WTC11 (cell line): ENCODE data around the gene ABCA6. TPM values are rescaled to one million over a fixed set of nuclear protein-coding genes. Genes with fewer than 3 reads are reported as not detected.

Experiments
- ATAC-seq: fragments of 200-7000 bp; cut with Tn5 transposase; 2 replicates; pipeline ENCODE4 v1.10.0; 2021; ENCODE audit warnings: mild to moderate bottlenecking, moderate library complexity
- CTCF ChIA-PET: fragments of 300-600 bp; sonication (Branson Sonifier 250); formaldehyde crosslinking; loops from one replicate; lab custom pipeline; 2021; ENCODE audit warnings: antibody characterized with exemption; lab: Charles Lee
- POLR2A ChIA-PET: fragments of 350-600 bp; sonication (Branson Sonifier 250); formaldehyde crosslinking; loops from one replicate; lab custom pipeline; 2021; ENCODE audit warnings: antibody characterized with exemption; lab: Charles Lee
- DNase-seq: peaks from one replicate; pipeline ENCODE4 v3.0.0; 2021; ENCODE audit warnings: low spot score
- H3K27ac Mint-ChIP-seq: 2 replicates; pipeline ENCODE4 v1.8.0; 2021; ENCODE audit warnings: mixed read lengths
- H3K27me3 Mint-ChIP-seq: 2 replicates; pipeline ENCODE4 v1.8.0; 2021; ENCODE audit warnings: low read depth, mild to moderate bottlenecking, moderate library complexity, mixed read lengths
- H3K36me3 Mint-ChIP-seq: 2 replicates; pipeline ENCODE4 v1.8.0; 2021; ENCODE audit warnings: mixed read lengths
- H3K4me1 Mint-ChIP-seq: 2 replicates; pipeline ENCODE4 v1.8.0; 2022; ENCODE audit warnings: mixed read lengths
- H3K4me3 Mint-ChIP-seq: 2 replicates; pipeline ENCODE4 v1.8.0; 2021; ENCODE audit warnings: mild to moderate bottlenecking, moderate library complexity, mixed read lengths
- H3K9me3 Mint-ChIP-seq: 2 replicates; pipeline ENCODE4 v1.8.0; 2021; ENCODE audit warnings: mixed read lengths
- EMX1 ChIP-seq: fragments of 250-450 bp; sonication (Bioruptor Pico); IDR thresholded peaks from 2 replicates; pipeline ENCODE4 v1.8.0; 2021; ENCODE audit warnings: mild to moderate bottlenecking
- ESRRA ChIP-seq: sonication (generic); formaldehyde crosslinking; IDR thresholded peaks from 2 replicates; pipeline ENCODE4 v1.8.1; 2022; ENCODE audit warnings: mild to moderate bottlenecking, missing genetic modification reagents, borderline replicate concordance
- MXD4 ChIP-seq: fragments of 250-450 bp; sonication (Bioruptor Pico); IDR thresholded peaks from 2 replicates; pipeline ENCODE4 v1.8.0; 2021; ENCODE audit warnings: mild to moderate bottlenecking, moderate library complexity, borderline replicate concordance
- NR3C1 ChIP-seq: sonication (generic); formaldehyde crosslinking; conservative IDR thresholded peaks from 2 replicates; pipeline ENCODE4 v1.8.1; 2023; ENCODE audit warnings: low read depth, mild to moderate bottlenecking, missing genetic modification reagents
- SMAD4 ChIP-seq: sonication (generic); formaldehyde crosslinking; IDR thresholded peaks from 2 replicates; pipeline ENCODE4 v1.8.0; 2022; ENCODE audit warnings: mild to moderate bottlenecking, missing genetic modification reagents
- TP53 ChIP-seq: sonication (generic); formaldehyde crosslinking; IDR thresholded peaks from 2 replicates; pipeline ENCODE4 v1.8.1; 2023; ENCODE audit warnings: mild to moderate bottlenecking, missing genetic modification reagents
- ZNF219 ChIP-seq: sonication (generic); formaldehyde crosslinking; IDR thresholded peaks from 2 replicates; pipeline ENCODE4 v1.8.0; 2023; ENCODE audit warnings: missing genetic modification reagents, mild to moderate bottlenecking, borderline replicate concordance
- ZNF671 ChIP-seq: fragments of 250-450 bp; sonication (Bioruptor Pico); IDR thresholded peaks from 2 replicates; pipeline ENCODE4 v1.8.0; 2021; ENCODE audit warnings: mild to moderate bottlenecking
- total RNA-seq: library from RNA; stranded (reverse); gene quantifications from 3 replicates; pipeline ENCODE4 v1.2.3, GENCODE V29; 2021
- TF ChIP-seq, protein P1 (sequence below): sonication (generic); formaldehyde crosslinking; IDR thresholded peaks from 2 replicates; pipeline ENCODE4 v1.8.1; 2023; ENCODE audit warnings: mild to moderate bottlenecking, missing genetic modification reagents
- TF ChIP-seq, protein P2 (sequence below): fragments of 200-600 bp; IDR thresholded peaks from 2 replicates; pipeline ENCODE4 v1.8.0; 2022; ENCODE audit warnings: antibody characterized with exemption
- TF ChIP-seq, protein P3 (sequence below): sonication (generic); formaldehyde crosslinking; IDR thresholded peaks from 2 replicates; pipeline ENCODE4 v1.8.1; 2023; ENCODE audit warnings: mild to moderate bottlenecking, missing genetic modification reagents, borderline replicate concordance
- TF ChIP-seq, protein P4 (sequence below): sonication (generic); formaldehyde crosslinking; IDR thresholded peaks from 2 replicates; pipeline ENCODE4 v1.8.0; 2022; ENCODE audit warnings: mild to moderate bottlenecking, missing genetic modification reagents
- TF ChIP-seq, protein P5 (sequence below): sonication (generic); formaldehyde crosslinking; IDR thresholded peaks from 2 replicates; pipeline ENCODE4 v1.8.1; 2022; ENCODE audit warnings: low read depth, missing genetic modification reagents, borderline replicate concordance
- TF ChIP-seq, protein P6 (sequence below): fragments of 250-450 bp; sonication (Bioruptor Pico); conservative IDR thresholded peaks from 2 replicates; pipeline ENCODE4 v1.9.0; 2021; ENCODE audit warnings: mild to moderate bottlenecking

Gene ABCA6
- total RNA-seq, 1 experiment from 2014 or later, result not detected

DNA sequence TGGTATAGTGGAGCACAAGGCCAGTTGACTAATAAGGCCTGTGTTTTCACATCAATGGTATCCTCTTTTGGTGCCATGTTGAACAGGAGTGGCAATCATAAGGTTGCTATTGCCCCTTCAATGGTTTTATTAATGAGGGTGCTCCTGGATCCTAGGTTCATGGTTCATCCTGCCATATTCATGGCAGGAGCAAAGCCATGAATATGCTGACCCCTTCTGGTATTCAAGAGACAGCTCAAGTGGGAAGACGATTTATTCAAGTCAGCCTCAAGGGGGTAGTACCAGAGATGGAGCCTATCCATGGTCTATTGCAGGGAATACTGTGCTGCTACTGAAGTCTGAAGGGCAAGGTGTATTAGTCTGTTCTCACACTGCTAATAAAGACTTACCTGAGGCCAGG lies 83.5 kb downstream of the ABCA6 start:
- Mint-ChIP-seq H3K27ac (no peak overlapping the region), H3K4me3 (no peak overlapping the region), H3K9me3 (no peaks in the 10 kb centered on the region), H3K36me3 (no peaks in the 10 kb centered on the region), H3K4me1 (peaks cover 4% of the 10 kb centered on the region; the same call in 1 of the 2 replicates), H3K27me3 (no peaks in the 10 kb centered on the region)
- ATAC-seq (peak; percentile 99), DNase-seq (no peak)
- CTCF ChIA-PET, result interaction anchor here (0.8 to 1.6 kb wide), 7 partner anchors 9 to 286 kb away, joined by 3 to 7 read pairs (median 3); no protein-coding TSS in a partner anchor
- TF ChIP-seq SMAD4 (CRISPR knock-in tag) (no peak), ZNF671 (CRISPR knock-in tag) (no peak), TP53 (no peak), NR3C1 (CRISPR knock-in tag) (no peak), EMX1 (CRISPR knock-in tag) (no peak)
- TF ChIP-seq, protein P1, sequence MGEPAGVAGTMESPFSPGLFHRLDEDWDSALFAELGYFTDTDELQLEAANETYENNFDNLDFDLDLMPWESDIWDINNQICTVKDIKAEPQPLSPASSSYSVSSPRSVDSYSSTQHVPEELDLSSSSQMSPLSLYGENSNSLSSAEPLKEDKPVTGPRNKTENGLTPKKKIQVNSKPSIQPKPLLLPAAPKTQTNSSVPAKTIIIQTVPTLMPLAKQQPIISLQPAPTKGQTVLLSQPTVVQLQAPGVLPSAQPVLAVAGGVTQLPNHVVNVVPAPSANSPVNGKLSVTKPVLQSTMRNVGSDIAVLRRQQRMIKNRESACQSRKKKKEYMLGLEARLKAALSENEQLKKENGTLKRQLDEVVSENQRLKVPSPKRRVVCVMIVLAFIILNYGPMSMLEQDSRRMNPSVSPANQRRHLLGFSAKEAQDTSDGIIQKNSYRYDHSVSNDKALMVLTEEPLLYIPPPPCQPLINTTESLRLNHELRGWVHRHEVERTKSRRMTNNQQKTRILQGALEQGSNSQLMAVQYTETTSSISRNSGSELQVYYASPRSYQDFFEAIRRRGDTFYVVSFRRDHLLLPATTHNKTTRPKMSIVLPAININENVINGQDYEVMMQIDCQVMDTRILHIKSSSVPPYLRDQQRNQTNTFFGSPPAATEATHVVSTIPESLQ (CRISPR knock-in tag), result no peak
- TF ChIP-seq, protein P2, sequence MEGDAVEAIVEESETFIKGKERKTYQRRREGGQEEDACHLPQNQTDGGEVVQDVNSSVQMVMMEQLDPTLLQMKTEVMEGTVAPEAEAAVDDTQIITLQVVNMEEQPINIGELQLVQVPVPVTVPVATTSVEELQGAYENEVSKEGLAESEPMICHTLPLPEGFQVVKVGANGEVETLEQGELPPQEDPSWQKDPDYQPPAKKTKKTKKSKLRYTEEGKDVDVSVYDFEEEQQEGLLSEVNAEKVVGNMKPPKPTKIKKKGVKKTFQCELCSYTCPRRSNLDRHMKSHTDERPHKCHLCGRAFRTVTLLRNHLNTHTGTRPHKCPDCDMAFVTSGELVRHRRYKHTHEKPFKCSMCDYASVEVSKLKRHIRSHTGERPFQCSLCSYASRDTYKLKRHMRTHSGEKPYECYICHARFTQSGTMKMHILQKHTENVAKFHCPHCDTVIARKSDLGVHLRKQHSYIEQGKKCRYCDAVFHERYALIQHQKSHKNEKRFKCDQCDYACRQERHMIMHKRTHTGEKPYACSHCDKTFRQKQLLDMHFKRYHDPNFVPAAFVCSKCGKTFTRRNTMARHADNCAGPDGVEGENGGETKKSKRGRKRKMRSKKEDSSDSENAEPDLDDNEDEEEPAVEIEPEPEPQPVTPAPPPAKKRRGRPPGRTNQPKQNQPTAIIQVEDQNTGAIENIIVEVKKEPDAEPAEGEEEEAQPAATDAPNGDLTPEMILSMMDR, result 0 out of 2 replicates have a peak, but pooled peaks have one; percentile 32
- POLR2A ChIA-PET, result no interaction called here

DNA sequence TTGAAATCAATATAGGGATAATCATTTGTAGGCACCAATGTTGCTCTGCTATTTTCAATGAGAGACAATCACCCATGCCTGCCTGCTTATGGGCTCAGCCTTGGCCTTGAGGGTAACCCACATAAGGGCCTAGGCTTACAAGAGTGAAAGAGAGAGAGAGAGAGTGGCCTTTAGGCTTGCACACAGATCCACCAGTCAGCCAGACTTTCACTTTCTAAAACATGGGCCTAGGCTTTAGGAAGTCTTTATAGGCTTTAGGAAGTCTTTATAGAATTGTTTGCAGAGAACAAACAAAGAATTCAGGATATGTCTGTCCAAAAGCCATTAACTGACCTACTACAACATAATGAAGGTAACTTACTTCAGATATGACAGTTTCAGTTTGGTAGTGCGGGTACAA lies 84.4 kb downstream of the ABCA6 start:
- DNase-seq (no peak), ATAC-seq (no peak)
- no peaks in the 10 kb centered on the region for H3K27me3 Mint-ChIP-seq
- CTCF ChIA-PET, result interaction anchor here (0.9 to 1.6 kb wide), 3 partner anchors 14 to 28 kb away, joined by 3 to 7 read pairs (median 5); no protein-coding TSS in a partner anchor
- no peak overlapping the region for H3K27ac Mint-ChIP-seq
- TF ChIP-seq ZNF219 (CRISPR knock-in tag), result no peak
- no peak for TF ChIP-seq MXD4
- TF ChIP-seq, protein P3, sequence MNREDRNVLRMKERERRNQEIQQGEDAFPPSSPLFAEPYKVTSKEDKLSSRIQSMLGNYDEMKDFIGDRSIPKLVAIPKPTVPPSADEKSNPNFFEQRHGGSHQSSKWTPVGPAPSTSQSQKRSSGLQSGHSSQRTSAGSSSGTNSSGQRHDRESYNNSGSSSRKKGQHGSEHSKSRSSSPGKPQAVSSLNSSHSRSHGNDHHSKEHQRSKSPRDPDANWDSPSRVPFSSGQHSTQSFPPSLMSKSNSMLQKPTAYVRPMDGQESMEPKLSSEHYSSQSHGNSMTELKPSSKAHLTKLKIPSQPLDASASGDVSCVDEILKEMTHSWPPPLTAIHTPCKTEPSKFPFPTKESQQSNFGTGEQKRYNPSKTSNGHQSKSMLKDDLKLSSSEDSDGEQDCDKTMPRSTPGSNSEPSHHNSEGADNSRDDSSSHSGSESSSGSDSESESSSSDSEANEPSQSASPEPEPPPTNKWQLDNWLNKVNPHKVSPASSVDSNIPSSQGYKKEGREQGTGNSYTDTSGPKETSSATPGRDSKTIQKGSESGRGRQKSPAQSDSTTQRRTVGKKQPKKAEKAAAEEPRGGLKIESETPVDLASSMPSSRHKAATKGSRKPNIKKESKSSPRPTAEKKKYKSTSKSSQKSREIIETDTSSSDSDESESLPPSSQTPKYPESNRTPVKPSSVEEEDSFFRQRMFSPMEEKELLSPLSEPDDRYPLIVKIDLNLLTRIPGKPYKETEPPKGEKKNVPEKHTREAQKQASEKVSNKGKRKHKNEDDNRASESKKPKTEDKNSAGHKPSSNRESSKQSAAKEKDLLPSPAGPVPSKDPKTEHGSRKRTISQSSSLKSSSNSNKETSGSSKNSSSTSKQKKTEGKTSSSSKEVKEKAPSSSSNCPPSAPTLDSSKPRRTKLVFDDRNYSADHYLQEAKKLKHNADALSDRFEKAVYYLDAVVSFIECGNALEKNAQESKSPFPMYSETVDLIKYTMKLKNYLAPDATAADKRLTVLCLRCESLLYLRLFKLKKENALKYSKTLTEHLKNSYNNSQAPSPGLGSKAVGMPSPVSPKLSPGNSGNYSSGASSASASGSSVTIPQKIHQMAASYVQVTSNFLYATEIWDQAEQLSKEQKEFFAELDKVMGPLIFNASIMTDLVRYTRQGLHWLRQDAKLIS (CRISPR knock-in tag), result no peak
- no peak for TF ChIP-seq ESRRA (CRISPR knock-in tag)
- TF ChIP-seq, protein P4, sequence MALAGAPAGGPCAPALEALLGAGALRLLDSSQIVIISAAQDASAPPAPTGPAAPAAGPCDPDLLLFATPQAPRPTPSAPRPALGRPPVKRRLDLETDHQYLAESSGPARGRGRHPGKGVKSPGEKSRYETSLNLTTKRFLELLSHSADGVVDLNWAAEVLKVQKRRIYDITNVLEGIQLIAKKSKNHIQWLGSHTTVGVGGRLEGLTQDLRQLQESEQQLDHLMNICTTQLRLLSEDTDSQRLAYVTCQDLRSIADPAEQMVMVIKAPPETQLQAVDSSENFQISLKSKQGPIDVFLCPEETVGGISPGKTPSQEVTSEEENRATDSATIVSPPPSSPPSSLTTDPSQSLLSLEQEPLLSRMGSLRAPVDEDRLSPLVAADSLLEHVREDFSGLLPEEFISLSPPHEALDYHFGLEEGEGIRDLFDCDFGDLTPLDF (CRISPR knock-in tag), result no peak
- TF ChIP-seq, protein P5, sequence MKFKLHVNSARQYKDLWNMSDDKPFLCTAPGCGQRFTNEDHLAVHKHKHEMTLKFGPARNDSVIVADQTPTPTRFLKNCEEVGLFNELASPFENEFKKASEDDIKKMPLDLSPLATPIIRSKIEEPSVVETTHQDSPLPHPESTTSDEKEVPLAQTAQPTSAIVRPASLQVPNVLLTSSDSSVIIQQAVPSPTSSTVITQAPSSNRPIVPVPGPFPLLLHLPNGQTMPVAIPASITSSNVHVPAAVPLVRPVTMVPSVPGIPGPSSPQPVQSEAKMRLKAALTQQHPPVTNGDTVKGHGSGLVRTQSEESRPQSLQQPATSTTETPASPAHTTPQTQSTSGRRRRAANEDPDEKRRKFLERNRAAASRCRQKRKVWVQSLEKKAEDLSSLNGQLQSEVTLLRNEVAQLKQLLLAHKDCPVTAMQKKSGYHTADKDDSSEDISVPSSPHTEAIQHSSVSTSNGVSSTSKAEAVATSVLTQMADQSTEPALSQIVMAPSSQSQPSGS (CRISPR knock-in tag), result no peak
- TF ChIP-seq, protein P6, sequence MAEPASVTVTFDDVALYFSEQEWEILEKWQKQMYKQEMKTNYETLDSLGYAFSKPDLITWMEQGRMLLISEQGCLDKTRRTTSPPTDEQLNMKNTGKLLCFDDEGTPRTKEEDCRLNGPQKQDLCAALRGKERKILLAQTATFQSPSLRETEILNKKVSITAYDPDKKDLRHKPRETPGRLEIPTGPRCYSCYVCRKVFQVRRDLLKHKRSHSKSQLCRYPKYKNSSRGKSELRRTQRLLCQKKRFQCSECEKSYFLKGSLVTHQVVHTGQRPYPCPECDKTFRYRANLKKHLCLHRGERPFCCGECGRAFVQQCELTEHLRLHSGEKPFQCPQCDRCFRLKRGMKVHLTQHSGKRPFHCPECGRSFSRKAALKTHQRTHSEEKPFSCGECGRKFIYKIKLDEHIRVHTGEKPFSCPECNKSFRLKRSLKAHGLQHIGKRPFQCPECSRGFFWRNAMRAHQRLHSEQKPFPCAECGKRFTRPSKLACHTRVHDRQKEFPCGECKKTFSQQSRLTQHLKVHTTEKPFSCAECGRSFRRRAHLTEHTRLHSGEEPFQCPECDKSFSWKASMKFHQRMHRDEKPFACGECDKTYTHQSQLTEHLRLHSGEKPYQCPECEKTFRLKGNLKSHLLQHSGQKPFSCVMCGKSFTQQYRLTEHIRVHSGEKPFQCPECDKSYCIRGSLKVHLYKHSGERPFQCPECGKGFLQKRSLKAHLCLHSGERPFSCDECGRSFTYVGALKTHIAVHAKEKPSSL (CRISPR knock-in tag), result no peak
- peaks cover 4% of the 10 kb centered on the region; the same call in 1 of the 2 replicates for H3K4me1 Mint-ChIP-seq
- H3K9me3 Mint-ChIP-seq, result no peaks in the 10 kb centered on the region
- POLR2A ChIA-PET, result no interaction called here
- no peaks in the 10 kb centered on the region for H3K36me3 Mint-ChIP-seq
- no peak overlapping the region for H3K4me3 Mint-ChIP-seq
